Dendritic cell treated with granulocyte-macrophage colony-stimulating factor and Interleukin-4, amounts not matched to agents 40 ng/mL and 50 ng/mL, for 4 days (primary cell): ENCODE results near the gene ST8SIA4.

Experiments used
- H3K27ac Mint-ChIP-seq: one replicate; pipeline ENCODE4 v1.8.0; 2022; ENCODE audit warnings: mild to moderate bottlenecking, mixed read lengths
- H3K27me3 Mint-ChIP-seq: one replicate; pipeline ENCODE4 v1.8.0; 2022; ENCODE audit warnings: mild to moderate bottlenecking, mixed read lengths
- H3K36me3 Mint-ChIP-seq: one replicate; pipeline ENCODE4 v1.8.0; 2022; ENCODE audit warnings: low read depth, mixed read lengths
- H3K4me1 Mint-ChIP-seq: one replicate; pipeline ENCODE4 v1.8.0; 2022; ENCODE audit warnings: low read depth, mixed read lengths
- H3K4me3 Mint-ChIP-seq: one replicate; pipeline ENCODE4 v1.8.0; 2022; ENCODE audit warnings: mild to moderate bottlenecking, moderate library complexity, mixed read lengths
- H3K9me3 Mint-ChIP-seq: one replicate; pipeline ENCODE4 v1.8.0; 2022; ENCODE audit warnings: mixed read lengths
- intact Hi-C: fragments of 100-400 bp; cut with micrococcal nuclease; formaldehyde crosslinking; loops from one replicate; pipeline ENCODE4 v1.15.0; 2022

ST8SIA4 gene

DNA sequence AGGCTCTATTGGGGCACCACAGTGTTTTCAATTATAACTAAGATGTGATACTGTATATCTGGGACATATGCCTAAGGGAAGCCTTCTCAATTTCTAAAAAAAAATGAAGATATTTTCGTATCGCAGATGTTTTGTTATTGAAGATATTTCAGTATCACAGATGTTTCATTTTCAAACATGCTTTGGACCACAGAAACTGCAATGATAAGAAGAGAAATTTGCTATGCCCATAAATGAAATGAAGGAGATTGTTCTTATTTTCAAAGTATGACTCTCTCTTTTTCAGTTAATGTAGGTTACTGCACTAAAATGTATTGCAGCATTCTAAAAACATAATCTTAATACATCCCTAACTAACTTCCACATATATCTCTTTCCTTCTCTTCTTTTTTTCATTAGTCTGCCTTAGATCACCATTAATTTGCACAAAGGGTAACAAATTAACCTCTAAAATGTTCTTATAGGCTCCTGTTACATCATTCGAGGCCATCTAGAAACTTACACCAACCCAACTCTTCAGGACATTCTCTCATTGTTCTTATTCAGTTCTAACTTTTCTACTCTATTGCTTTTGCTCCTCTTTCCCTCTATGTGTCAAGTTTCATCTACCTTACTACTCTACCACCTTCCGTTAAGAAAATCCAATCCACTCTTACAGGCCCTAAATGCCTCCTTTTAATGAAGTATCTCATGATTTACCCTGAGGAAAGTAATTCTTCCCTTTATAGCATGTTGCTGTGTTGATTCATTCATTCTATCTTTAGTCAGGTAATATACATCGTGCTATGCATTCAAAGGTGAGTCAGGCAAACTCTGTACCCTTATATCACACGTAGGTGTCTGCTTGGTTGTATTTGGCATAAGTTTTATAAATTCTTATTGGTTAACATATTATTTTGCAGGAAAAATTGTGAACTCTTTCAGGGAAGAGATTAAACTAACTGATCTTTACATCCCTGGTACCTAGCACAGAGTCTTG is 70.5 kb downstream of the ST8SIA4 start:
- Mint-ChIP-seq H3K36me3 (peaks cover 56% of the 10 kb centered on the region), H3K27me3 (no peaks in the 10 kb centered on the region), H3K27ac (peak overlapping the region; percentile 7), H3K4me3 (no peak overlapping the region), H3K4me1 (peaks cover 30% of the 10 kb centered on the region), H3K9me3 (no peaks in the 10 kb centered on the region)
- intact Hi-C loops, result no loop called here

GRCh38 chr5:100828898-100829356 is 74.2 kb downstream of the ST8SIA4 start:
- H3K36me3 Mint-ChIP-seq, result peaks cover 42% of the 10 kb centered on the region
- no peaks in the 10 kb centered on the region for H3K27me3 Mint-ChIP-seq
- H3K9me3 Mint-ChIP-seq, result no peaks in the 10 kb centered on the region
- H3K27ac Mint-ChIP-seq, result peak overlapping the region; percentile 90
- H3K4me1 Mint-ChIP-seq, result peaks cover 34% of the 10 kb centered on the region
- H3K4me3 Mint-ChIP-seq, result peak overlapping the region; percentile 13
- intact Hi-C loops, result loop anchor here (1.0 to 10.0 kb wide), 2 partner anchors 70 to 204 kb away; no protein-coding TSS in a partner anchor

GRCh38 chr5:100828071-100828897 is 74.8 kb downstream of the ST8SIA4 start:
- Mint-ChIP-seq H3K4me3 (peak overlapping the region; percentile 57), H3K27ac (peak overlapping the region; percentile 90), H3K36me3 (peaks cover 49% of the 10 kb centered on the region), H3K9me3 (peaks cover 3% of the 10 kb centered on the region), H3K27me3 (no peaks in the 10 kb centered on the region), H3K4me1 (peaks cover 35% of the 10 kb centered on the region)
- intact Hi-C loops, result loop anchor here (1.0 to 10.0 kb wide), 2 partner anchors 71 to 203 kb away; no protein-coding TSS in a partner anchor

DNA sequence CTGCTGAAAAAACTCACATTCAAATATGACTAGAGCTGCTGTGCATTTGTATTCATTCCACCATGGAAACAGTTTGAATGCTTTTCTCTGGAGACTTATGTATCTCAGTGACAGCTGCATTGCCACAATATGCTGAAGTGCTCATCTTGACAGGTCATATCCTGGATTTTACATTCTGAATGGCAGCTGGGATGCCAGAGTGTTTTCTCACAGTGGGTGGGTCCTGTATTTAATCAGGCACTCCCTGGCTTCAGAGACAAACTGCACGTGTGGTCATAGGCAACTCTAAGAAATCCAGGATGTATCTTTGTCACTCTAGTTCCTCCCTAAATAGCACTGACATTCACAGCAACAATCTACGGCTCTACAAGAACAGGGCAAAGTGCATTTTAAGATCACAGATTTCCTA is 75.6 kb downstream of the ST8SIA4 start:
- Mint-ChIP-seq H3K36me3 (peaks cover 52% of the 10 kb centered on the region), H3K27me3 (no peaks in the 10 kb centered on the region), H3K27ac (peak overlapping the region; percentile 90), H3K4me1 (peaks cover 31% of the 10 kb centered on the region), H3K9me3 (peaks cover 7% of the 10 kb centered on the region), H3K4me3 (peak overlapping the region; percentile 57)
- intact Hi-C loops, result loop anchor here (2.0 to 10.0 kb wide), 3 partner anchors 13 to 203 kb away; no protein-coding TSS in a partner anchor

DNA sequence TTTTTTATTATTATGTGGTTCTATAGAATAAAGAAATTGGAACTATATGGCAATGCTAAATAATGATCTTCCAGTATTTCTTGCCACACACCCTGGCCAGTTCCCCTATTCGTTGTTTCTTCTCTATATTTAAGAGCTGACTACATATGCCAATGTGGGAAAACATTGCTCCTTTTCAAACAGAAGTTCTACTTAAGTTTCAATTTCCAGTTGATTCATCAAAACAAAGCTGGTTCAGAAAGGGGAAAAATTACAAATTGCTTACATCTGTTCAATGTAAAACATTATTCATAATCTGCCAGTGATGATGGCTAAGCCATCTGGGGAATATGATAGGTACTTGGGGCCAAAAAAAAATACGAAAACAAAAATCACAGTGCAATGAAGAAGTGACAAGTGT is 76.9 kb downstream of the ST8SIA4 start:
- Mint-ChIP-seq H3K27me3 (no peaks in the 10 kb centered on the region), H3K36me3 (peaks cover 53% of the 10 kb centered on the region), H3K27ac (peak overlapping the region; percentile 91)

DNA sequence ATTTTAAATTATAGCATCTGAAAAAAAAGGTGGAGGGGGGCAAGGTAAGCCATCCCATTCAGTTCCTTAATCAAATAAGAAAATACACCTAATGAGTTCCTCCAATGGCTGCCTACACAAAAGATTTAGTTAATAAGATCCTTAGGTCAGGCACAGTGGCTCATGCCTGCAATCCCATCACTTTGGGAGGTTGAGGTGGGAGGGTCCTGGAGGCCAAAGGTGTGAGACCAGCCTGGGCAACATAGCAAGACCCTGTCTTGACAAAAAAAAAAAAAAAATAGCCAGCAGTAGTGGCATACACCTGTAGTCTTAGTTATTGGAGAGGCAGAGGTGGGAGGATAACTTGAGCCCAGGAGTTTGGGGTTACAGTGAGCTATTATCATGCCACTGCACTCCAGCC is 78.4 kb downstream of the ST8SIA4 start:
- H3K4me1 Mint-ChIP-seq, result peaks cover 44% of the 10 kb centered on the region
- peaks cover 7% of the 10 kb centered on the region for H3K9me3 Mint-ChIP-seq
- H3K36me3 Mint-ChIP-seq, result peaks cover 66% of the 10 kb centered on the region
- peak overlapping the region; percentile 64 for H3K27ac Mint-ChIP-seq
- H3K4me3 Mint-ChIP-seq, result no peak overlapping the region
- intact Hi-C loops, result loop anchor here (10.0 kb wide), 1 partner anchor 200 kb away; no protein-coding TSS in a partner anchor
- H3K27me3 Mint-ChIP-seq, result no peaks in the 10 kb centered on the region

More for the DNA sequence above, 76.9 kb downstream of the ST8SIA4 start:
- Mint-ChIP-seq H3K4me1 (peaks cover 31% of the 10 kb centered on the region), H3K9me3 (peaks cover 7% of the 10 kb centered on the region), H3K4me3 (peak overlapping the region; percentile 53)
- intact Hi-C loops, result loop anchor here (2.0 to 10.0 kb wide), 3 partner anchors 15 to 201 kb away; no protein-coding TSS in a partner anchor

DNA sequence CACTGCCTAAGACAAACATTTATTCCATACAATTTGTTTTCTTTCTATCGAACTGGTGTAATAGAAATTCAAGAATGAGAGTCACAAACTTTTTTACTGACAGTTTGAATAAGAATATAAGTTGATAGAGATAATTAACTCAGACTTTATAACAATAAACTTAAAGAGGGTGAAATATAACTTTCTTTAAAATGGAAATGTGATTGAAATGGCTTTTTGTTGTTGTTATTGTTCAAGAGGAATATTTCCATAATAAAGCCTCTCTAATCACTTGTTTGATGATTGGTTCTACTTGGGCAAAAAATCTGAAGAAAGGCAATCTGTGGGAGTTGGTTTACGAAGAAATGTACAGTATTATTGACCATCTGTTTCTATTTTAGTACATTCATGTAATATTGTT is 79.3 kb downstream of the ST8SIA4 start:
- Mint-ChIP-seq H3K4me3 (no peak overlapping the region), H3K9me3 (peaks cover 7% of the 10 kb centered on the region), H3K27ac (no peak overlapping the region), H3K36me3 (peaks cover 62% of the 10 kb centered on the region), H3K4me1 (peaks cover 37% of the 10 kb centered on the region), H3K27me3 (no peaks in the 10 kb centered on the region)
- intact Hi-C loops, result loop anchor here (10.0 kb wide), 1 partner anchor 199 kb away; no protein-coding TSS in a partner anchor

DNA sequence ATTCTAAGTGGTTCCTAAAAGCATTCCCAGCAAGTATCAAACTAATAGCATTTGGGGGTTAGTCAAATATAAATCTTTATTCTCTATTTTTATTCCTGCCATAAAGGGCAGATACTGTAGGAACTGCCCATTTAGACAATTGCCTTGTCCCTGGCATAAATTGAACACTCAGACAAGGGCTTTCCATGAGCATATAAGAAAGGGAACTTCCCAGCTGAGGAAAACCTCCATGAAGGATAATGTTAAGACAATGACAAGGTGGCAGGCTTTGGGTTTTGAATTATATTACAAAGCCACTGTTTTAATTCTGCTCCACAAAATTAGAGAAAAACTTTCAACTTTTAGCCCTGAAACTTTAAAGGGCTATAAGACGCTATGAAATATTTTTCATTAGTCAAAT is 81.3 kb downstream of the ST8SIA4 start:
- Mint-ChIP-seq H3K27ac (no peak overlapping the region), H3K36me3 (peaks cover 80% of the 10 kb centered on the region), H3K4me3 (no peak overlapping the region), H3K27me3 (no peaks in the 10 kb centered on the region), H3K4me1 (peaks cover 34% of the 10 kb centered on the region), H3K9me3 (peaks cover 7% of the 10 kb centered on the region)
- intact Hi-C loops, result loop anchor here (10.0 kb wide), 1 partner anchor 197 kb away; no protein-coding TSS in a partner anchor

GRCh38 chr5:100818340-100818739 is 84.7 kb downstream of the ST8SIA4 start:
- Mint-ChIP-seq H3K27me3 (no peaks in the 10 kb centered on the region), H3K4me3 (no peak overlapping the region), H3K36me3 (peaks cover 74% of the 10 kb centered on the region), H3K27ac (no peak overlapping the region), H3K4me1 (peaks cover 36% of the 10 kb centered on the region), H3K9me3 (peaks cover 4% of the 10 kb centered on the region)
- intact Hi-C loops, result no loop called here

GRCh38 chr5:100803397-100803796 is 99.7 kb downstream of the ST8SIA4 start:
- Mint-ChIP-seq H3K9me3 (peaks cover 26% of the 10 kb centered on the region), H3K4me3 (no peak overlapping the region), H3K4me1 (no peaks in the 10 kb centered on the region), H3K27me3 (no peaks in the 10 kb centered on the region), H3K27ac (no peak overlapping the region), H3K36me3 (peaks cover 27% of the 10 kb centered on the region)
- intact Hi-C loops, result no loop called here

DNA sequence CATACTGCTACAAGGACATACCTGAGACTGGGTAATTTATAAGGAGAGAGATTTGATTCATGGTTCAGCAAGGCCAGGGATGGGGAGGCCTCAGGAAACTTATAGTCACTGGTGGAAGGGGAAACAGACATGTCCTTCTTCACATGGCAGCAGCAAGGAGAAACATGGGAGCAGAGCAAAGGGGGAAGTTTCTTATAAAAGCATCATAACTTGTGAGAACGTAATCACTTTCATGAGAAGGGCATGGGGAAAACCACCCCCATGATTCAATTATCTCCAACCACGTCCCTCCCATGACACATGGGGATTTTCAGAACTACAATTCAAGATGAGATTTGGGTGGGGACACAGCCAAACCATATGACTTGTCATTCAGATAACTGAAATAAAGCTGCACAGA is 100.9 kb downstream of the ST8SIA4 start:
- intact Hi-C loops, result no loop called here
- no peaks in the 10 kb centered on the region for H3K27me3 Mint-ChIP-seq
- H3K4me1 Mint-ChIP-seq, result no peaks in the 10 kb centered on the region
- peaks cover 16% of the 10 kb centered on the region for H3K36me3 Mint-ChIP-seq
- H3K27ac Mint-ChIP-seq, result no peak overlapping the region
- peaks cover 26% of the 10 kb centered on the region for H3K9me3 Mint-ChIP-seq
- no peak overlapping the region for H3K4me3 Mint-ChIP-seq

- Mint-ChIP-seq H3K4me3 (no peak overlapping the region), H3K4me1 (no peaks in the 10 kb centered on the region), H3K9me3 (peaks cover 26% of the 10 kb centered on the region), H3K27ac (no peak overlapping the region), H3K36me3 (peaks cover 6% of the 10 kb centered on the region), H3K27me3 (no peaks in the 10 kb centered on the region)
- intact Hi-C loops, result no loop called here
Observed at GRCh38 chr5:100800562-100800961, 102.5 kb downstream of the ST8SIA4 start.

- Mint-ChIP-seq H3K27ac (no peak overlapping the region), H3K36me3 (peaks cover 15% of the 10 kb centered on the region), H3K27me3 (no peaks in the 10 kb centered on the region), H3K4me3 (no peak overlapping the region), H3K9me3 (peaks cover 40% of the 10 kb centered on the region), H3K4me1 (no peaks in the 10 kb centered on the region)
- intact Hi-C loops, result no loop called here
Observed at GRCh38 chr5:100799166-100799565, 103.9 kb downstream of the ST8SIA4 start.
